Panc1 (cell line): ENCODE data around the gene IGFBP5. TPM values are rescaled to one million over a fixed set of nuclear protein-coding genes. Genes with fewer than 3 reads are reported as not detected.

Source experiments
- ATAC-seq: fragments of 200-7000 bp; cut with Tn5 transposase; 2 replicates; pipeline ENCODE4 v1.9.1; 2020; ENCODE audit warnings: mild to moderate bottlenecking, moderate library complexity
- BruUV-seq: library from RNA; stranded (reverse); fragments of 400-500 nt; replicated peaks from 2 replicates; lab custom pipeline; 2021; lab: Mats Ljungman, UMichigan
- CTCF ChIA-PET: fragments of 300-600 bp; sonication (Branson Sonifier 250); formaldehyde crosslinking; loops from one replicate; lab custom pipeline; 2022; ENCODE audit warnings: antibody characterized with exemption; lab: Charles Lee
- POLR2A ChIA-PET: fragments of 300-600 bp; sonication (Branson Sonifier 250); formaldehyde crosslinking; loops from one replicate; lab custom pipeline; 2022; ENCODE audit warnings: antibody characterized with exemption; lab: Charles Lee
- DNase-seq: peaks from one replicate; pipeline ENCODE4 v3.0.0-alpha.2; 2010; ENCODE audit warnings: low read depth, low spot score
- H3K27ac ChIP-seq: 2 replicates; pipeline ENCODE4 v1.5.1; 2011; ENCODE audit warnings: mild to moderate bottlenecking, low read length, inconsistent platforms
- H3K27me3 ChIP-seq: fragments of 200-500 bp; sonication (Bioruptor generic); 2 replicates; pipeline ENCODE4 v1.6.0; 2014; ENCODE audit warnings: low read length, inconsistent platforms; ENCODE audit not compliant: control insufficient read depth, insufficient read depth
- H3K36me3 ChIP-seq: fragments of 200-500 bp; sonication (Bioruptor generic); 2 replicates; pipeline ENCODE4 v1.5.1; 2014; ENCODE audit warnings: inconsistent platforms, mild to moderate bottlenecking, low read length, moderate library complexity; ENCODE audit not compliant: control insufficient read depth, insufficient read depth
- H3K4me1 ChIP-seq: 2 replicates; pipeline ENCODE4 v1.5.1; 2011; ENCODE audit warnings: inconsistent platforms, mild to moderate bottlenecking, low read length, moderate library complexity; ENCODE audit not compliant: control insufficient read depth, insufficient read depth
- H3K4me3 ChIP-seq, 2 experiments: 2 replicates each; pipeline ENCODE4 v1.5.1; 2011 to 2012; ENCODE audit warnings: low read depth in 2 of 2, low read length in 2 of 2, mild to moderate bottlenecking in 2 of 2, inconsistent platforms in 1 of 2, moderate library complexity in 1 of 2
- H3K9me3 ChIP-seq: fragments of 200-500 bp; sonication (Bioruptor generic); 2 replicates; pipeline ENCODE4 v1.5.1; 2014; ENCODE audit warnings: low read depth, mild to moderate bottlenecking, inconsistent platforms, low read length, moderate library complexity; ENCODE audit not compliant: control insufficient read depth, insufficient read depth
- POLR2AphosphoS5 ChIP-seq: IDR thresholded peaks from 2 replicates; pipeline ENCODE4 v1.6.1; 2012; ENCODE audit warnings: mild to moderate bottlenecking, low read depth, low read length, moderate library complexity
- SIN3A ChIP-seq: IDR thresholded peaks from 2 replicates; pipeline ENCODE4 v1.6.1; 2012; ENCODE audit warnings: low read depth, mild to moderate bottlenecking, low read length, moderate library complexity, borderline replicate concordance; ENCODE audit not compliant: insufficient read depth
- TCF7L2 ChIP-seq: IDR thresholded peaks from 2 replicates; pipeline ENCODE4 v1.6.1; 2011; ENCODE audit warnings: mild to moderate bottlenecking, low read depth, low read length, inconsistent platforms
- in situ Hi-C: cut with HindIII; loops from 2 replicates; pipeline ENCODE4 v1.10.0; 2016; ENCODE audit warnings: low sequenced_read_pairs, low pct_unique_long_range_greater_than_20kb
- intact Hi-C: fragments of 100-400 bp; cut with micrococcal nuclease; formaldehyde crosslinking; loops from one replicate; pipeline ENCODE4 v1.10.0; 2022; ENCODE audit not compliant: unreplicated experiment
- total RNA-seq: library from RNA; stranded (reverse); gene quantifications from one replicate; pipeline ENCODE4 v1.2.1, GENCODE V29; 2021; ENCODE audit not compliant: unreplicated experiment
- TF ChIP-seq, protein P1 (sequence below): fragments of 450-650 bp; IDR thresholded peaks from 2 replicates; pipeline ENCODE4 v1.5.1; 2017; ENCODE audit warnings: mild to moderate bottlenecking
- TF ChIP-seq, protein P2 (sequence below), 2 experiments: IDR thresholded peaks; 2 replicates each; pipeline ENCODE4 v1.6.1; 2011 to 2012; ENCODE audit warnings: low read depth in 2 of 2, control low read depth in 1 of 2, low read length in 1 of 2, mild to moderate bottlenecking in 1 of 2, moderate library complexity in 1 of 2; ENCODE audit not compliant: insufficient read depth in 1 of 2

The IGFBP5 gene
- total RNA-seq, 1 experiment from 2014 or later, result 1.9 TPM

DNA sequence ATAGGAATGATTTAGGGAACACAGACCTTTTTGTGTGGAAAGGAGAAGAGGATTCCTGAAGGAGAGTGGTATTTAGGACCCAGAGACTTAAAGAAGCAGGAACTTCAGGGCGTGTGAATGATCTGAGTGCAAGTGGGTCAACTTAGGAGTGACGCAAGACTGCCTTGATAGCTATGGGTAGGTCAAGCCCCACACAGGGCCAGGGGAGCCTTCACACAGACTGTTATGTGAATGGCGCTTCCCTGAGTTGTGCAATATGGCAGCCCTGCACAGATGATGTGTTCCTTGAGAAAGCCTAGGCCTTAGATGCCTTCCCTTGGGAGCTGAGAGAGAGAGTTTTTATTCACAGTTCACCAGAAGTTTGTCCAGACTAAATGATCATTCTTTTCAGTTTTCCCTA, 47.1 kb upstream of the IGFBP5 start:
- no TSS peak for BruUV-seq
- H3K9me3 ChIP-seq, result no peaks in the 10 kb centered on the region
- no peaks in the 10 kb centered on the region for H3K4me1 ChIP-seq
- no peaks in the 10 kb centered on the region for H3K36me3 ChIP-seq
- H3K27ac ChIP-seq, result no peak overlapping the region
- intact Hi-C loops (no loop called here), in situ Hi-C loops (no loop called here)
- no peaks in the 10 kb centered on the region for H3K27me3 ChIP-seq
- no peak overlapping the region for H3K4me3 ChIP-seq
- ATAC-seq (no peak), DNase-seq (no peak)
- ChIA-PET POLR2A (no interaction called here), CTCF (no interaction called here)
- TF ChIP-seq TCF7L2, result no peak
- TF ChIP-seq, protein P1, sequence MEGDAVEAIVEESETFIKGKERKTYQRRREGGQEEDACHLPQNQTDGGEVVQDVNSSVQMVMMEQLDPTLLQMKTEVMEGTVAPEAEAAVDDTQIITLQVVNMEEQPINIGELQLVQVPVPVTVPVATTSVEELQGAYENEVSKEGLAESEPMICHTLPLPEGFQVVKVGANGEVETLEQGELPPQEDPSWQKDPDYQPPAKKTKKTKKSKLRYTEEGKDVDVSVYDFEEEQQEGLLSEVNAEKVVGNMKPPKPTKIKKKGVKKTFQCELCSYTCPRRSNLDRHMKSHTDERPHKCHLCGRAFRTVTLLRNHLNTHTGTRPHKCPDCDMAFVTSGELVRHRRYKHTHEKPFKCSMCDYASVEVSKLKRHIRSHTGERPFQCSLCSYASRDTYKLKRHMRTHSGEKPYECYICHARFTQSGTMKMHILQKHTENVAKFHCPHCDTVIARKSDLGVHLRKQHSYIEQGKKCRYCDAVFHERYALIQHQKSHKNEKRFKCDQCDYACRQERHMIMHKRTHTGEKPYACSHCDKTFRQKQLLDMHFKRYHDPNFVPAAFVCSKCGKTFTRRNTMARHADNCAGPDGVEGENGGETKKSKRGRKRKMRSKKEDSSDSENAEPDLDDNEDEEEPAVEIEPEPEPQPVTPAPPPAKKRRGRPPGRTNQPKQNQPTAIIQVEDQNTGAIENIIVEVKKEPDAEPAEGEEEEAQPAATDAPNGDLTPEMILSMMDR, result no peak
- TF ChIP-seq SIN3A, result no peak
- no peak for TF ChIP-seq POLR2AphosphoS5
- TF ChIP-seq, protein P2, sequence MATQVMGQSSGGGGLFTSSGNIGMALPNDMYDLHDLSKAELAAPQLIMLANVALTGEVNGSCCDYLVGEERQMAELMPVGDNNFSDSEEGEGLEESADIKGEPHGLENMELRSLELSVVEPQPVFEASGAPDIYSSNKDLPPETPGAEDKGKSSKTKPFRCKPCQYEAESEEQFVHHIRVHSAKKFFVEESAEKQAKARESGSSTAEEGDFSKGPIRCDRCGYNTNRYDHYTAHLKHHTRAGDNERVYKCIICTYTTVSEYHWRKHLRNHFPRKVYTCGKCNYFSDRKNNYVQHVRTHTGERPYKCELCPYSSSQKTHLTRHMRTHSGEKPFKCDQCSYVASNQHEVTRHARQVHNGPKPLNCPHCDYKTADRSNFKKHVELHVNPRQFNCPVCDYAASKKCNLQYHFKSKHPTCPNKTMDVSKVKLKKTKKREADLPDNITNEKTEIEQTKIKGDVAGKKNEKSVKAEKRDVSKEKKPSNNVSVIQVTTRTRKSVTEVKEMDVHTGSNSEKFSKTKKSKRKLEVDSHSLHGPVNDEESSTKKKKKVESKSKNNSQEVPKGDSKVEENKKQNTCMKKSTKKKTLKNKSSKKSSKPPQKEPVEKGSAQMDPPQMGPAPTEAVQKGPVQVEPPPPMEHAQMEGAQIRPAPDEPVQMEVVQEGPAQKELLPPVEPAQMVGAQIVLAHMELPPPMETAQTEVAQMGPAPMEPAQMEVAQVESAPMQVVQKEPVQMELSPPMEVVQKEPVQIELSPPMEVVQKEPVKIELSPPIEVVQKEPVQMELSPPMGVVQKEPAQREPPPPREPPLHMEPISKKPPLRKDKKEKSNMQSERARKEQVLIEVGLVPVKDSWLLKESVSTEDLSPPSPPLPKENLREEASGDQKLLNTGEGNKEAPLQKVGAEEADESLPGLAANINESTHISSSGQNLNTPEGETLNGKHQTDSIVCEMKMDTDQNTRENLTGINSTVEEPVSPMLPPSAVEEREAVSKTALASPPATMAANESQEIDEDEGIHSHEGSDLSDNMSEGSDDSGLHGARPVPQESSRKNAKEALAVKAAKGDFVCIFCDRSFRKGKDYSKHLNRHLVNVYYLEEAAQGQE (IDR thresholded peaks at IDR 0.05; ENCODE audit: insufficient read depth in 1 of 2, low read depth in 2 of 2, low read length in 1 of 2), result no peak

DNA sequence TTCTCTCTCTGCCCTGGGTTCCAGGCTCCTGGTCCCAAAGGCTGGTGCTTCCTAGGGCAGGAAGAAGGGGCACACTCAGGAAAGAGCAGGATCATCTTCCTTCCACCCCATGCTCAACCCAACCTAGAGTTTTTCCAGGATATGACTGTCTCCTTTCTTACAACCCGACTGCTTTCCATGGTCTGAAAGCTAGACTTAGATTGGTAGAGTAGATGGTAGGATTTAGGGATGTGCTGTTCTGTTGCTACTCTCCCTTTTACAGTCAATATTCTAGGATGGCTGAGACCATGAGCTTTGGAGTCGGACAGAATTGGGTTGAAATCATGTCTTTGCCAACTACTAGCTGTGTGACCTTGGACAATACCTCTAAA, 45.9 kb upstream of the IGFBP5 start:
- H3K27me3 ChIP-seq, result no peaks in the 10 kb centered on the region
- intact Hi-C loops, result no loop called here
- in situ Hi-C loops, result no loop called here
- BruUV-seq, result no TSS peak
- no peaks in the 10 kb centered on the region for H3K4me1 ChIP-seq
- ATAC-seq (no peak), DNase-seq (no peak)
- CTCF ChIA-PET, result no interaction called here
- H3K36me3 ChIP-seq, result no peaks in the 10 kb centered on the region
- no peaks in the 10 kb centered on the region for H3K9me3 ChIP-seq
- POLR2A ChIA-PET, result no interaction called here
- no peak overlapping the region for H3K4me3 ChIP-seq
- H3K27ac ChIP-seq, result no peak overlapping the region
- no peak for TF ChIP-seq SIN3A

DNA sequence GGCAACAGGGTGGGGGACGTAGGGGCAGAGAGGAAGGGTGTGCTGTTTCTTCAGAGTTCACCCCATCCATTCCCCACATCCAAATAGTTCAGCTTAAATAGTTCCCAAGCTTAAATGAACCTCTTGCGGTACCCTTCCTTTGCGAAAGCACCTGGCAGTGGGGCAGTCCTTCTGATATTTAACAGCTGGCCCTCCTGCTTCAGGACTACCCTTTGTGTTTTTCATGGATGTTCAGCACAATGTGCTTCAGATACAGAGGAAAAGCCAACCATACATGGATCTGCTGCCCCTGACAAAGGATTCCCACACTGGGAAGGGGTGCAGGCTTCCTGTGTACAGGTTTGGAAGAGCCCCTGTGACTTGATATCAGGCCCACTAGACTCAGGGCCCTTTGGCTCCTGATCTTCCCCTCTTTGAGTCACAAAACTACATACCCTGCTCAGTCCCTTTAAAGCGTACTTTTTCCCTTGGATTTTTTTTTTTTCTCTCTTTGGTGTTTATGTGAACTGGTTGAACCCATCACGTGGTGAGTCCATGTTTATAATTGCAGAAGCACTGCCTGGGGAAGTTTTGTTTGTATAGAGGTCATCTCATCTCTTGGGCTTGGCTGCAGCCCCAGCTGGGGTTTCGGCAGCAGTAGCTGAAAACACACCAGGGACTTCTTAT, 45.3 kb upstream of the IGFBP5 start:
- no peak for DNase-seq
- TF ChIP-seq TCF7L2, result no peak
- CTCF ChIA-PET, result interaction anchor here (0.6 kb wide), 1 partner anchor 16 kb away, joined by 3 read pairs; no protein-coding TSS in a partner anchor
- Histone ChIP-seq H3K27me3 (no peaks in the 10 kb centered on the region), H3K36me3 (no peaks in the 10 kb centered on the region), H3K27ac (no peak overlapping the region), H3K9me3 (no peaks in the 10 kb centered on the region), H3K4me1 (no peaks in the 10 kb centered on the region), H3K4me3 (no peak overlapping the region)
- no peak for ATAC-seq
- POLR2A ChIA-PET, result no interaction called here
- BruUV-seq, result no TSS peak
- in situ Hi-C loops (no loop called here), intact Hi-C loops (no loop called here)
